Measurements from ENCODE around the gene TMOD4.

The TMOD4 gene

GRCh38 chr1:151175041-151175741 lies 590 bp downstream of the TMOD4 start:
- H3K4me3 ChIP-seq (ENCODE audit: low read length): no peak overlapping the region
- TF ChIP-seq, protein P1, sequence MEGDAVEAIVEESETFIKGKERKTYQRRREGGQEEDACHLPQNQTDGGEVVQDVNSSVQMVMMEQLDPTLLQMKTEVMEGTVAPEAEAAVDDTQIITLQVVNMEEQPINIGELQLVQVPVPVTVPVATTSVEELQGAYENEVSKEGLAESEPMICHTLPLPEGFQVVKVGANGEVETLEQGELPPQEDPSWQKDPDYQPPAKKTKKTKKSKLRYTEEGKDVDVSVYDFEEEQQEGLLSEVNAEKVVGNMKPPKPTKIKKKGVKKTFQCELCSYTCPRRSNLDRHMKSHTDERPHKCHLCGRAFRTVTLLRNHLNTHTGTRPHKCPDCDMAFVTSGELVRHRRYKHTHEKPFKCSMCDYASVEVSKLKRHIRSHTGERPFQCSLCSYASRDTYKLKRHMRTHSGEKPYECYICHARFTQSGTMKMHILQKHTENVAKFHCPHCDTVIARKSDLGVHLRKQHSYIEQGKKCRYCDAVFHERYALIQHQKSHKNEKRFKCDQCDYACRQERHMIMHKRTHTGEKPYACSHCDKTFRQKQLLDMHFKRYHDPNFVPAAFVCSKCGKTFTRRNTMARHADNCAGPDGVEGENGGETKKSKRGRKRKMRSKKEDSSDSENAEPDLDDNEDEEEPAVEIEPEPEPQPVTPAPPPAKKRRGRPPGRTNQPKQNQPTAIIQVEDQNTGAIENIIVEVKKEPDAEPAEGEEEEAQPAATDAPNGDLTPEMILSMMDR (IDR thresholded peaks at IDR 0.05; ENCODE audit: insufficient read depth, low read depth, low read length, missing control alignments): no peak
- no peak for DNase-seq (ENCODE audit: low read depth)

DNA sequence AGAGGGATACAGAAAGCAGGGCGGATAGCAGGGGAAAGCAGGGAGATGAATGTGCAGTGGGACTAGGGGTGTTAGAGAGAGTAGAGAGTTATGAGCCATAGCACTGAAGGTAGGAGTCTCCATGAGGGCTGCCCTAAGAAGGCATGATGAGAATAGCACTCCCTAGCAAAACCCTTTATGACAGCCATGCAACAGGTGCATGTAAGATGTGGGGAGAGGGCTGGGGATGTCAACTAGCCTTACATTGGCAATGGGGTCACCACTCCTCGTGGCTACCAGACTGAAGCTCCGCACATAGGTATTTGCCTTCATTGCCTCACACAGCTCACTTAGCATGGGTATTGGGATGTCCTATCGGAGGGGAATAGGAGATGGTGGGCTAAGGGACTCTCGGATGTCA lies 4.6 kb downstream of the TMOD4 start:
- H3K4me3 ChIP-seq (ENCODE audit: low read length): no peak overlapping the region
- no peak for DNase-seq (ENCODE audit: low read depth)
- TF ChIP-seq, protein P1 (IDR thresholded peaks at IDR 0.05; ENCODE audit: insufficient read depth, low read depth, low read length, missing control alignments): no peak

GRCh38 chr1:151167116-151167515 lies 8.7 kb downstream of the TMOD4 start:
- TF ChIP-seq, protein P1 (IDR thresholded peaks at IDR 0.05; ENCODE audit: insufficient read depth, low read depth, low read length, missing control alignments): no peak
- no peak for DNase-seq (ENCODE audit: low read depth)
- peak overlapping the region; percentile 100 for H3K4me3 ChIP-seq (ENCODE audit: low read length)

DNA sequence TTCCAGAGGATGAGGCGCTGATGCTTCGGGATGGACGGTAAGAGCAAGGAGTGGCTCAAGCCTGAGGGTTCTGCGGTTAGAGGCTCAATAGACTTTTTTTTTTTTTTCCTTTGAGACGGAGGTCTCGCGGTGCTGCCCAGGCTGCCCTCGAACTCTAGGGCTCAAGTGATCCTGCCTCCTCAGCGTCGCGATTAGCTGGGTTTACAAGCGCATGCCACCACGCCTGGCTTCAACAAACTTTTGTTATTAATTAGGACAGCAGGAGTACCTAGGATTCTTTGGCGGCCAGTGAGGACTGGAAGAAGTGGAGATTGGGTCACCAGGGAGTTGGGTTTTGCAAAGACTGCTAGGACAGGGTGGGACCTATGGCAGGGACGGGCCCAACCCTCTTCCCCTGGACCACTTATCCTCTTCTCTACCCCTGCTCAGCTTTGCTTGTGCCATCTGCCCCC lies 9.2 kb downstream of the TMOD4 start:
- TF ChIP-seq, protein P1 (IDR thresholded peaks at IDR 0.05; ENCODE audit: insufficient read depth, low read depth, low read length, missing control alignments): no peak
- H3K4me3 ChIP-seq (ENCODE audit: low read length): peak overlapping the region; percentile 100
- DNase-seq (ENCODE audit: low read depth): peak; percentile 61

- peak; percentile 99 for DNase-seq (ENCODE audit: low read depth)
- TF ChIP-seq, protein P1 (IDR thresholded peaks at IDR 0.05; ENCODE audit: insufficient read depth, low read depth, low read length, missing control alignments): no peak
- peak within 1 kb of the TSS; percentile 100 for H3K4me3 ChIP-seq (ENCODE audit: low read length)
These were observed 9.9 kb downstream of the TMOD4 start, which contains the start of the genes LYSMD1 and SCNM1 for GRCh38 chr1:151165738-151166504. LYSMD1 (minus strand) TSS chr1:151165902; CDS start chr1:151165258, 644 bp downstream. SCNM1 (plus strand) TSS chr1:151166144; CDS start chr1:151166153, 9 bp downstream.

GRCh38 chr1:151165281-151165737 lies 10.5 kb downstream of the TMOD4 start:
- TF ChIP-seq, protein P1 (IDR thresholded peaks at IDR 0.05; ENCODE audit: insufficient read depth, low read depth, low read length, missing control alignments): no peak
- peak; percentile 30 for DNase-seq (ENCODE audit: low read depth)
- peak overlapping the region; percentile 100 for H3K4me3 ChIP-seq (ENCODE audit: low read length)

All from epithelial cell of esophagus (primary cell).